Right lobe of liver (tissue), 4 donors: ENCODE data around the gene DYRK1A.

Experiments
- POLR2A ChIP-seq: fragments of 450-650 bp; IDR thresholded peaks from one replicate; pipeline ENCODE4 v1.6.1; 2017; ENCODE audit warnings: antibody characterized with exemption, mild to moderate bottlenecking
- TF ChIP-seq, protein P1 (sequence below), 4 donors: fragments of 200-600 bp in 3 of 4; fragments of 450-650 bp in 1 of 4; IDR thresholded peaks; one replicate each; pipeline versions ENCODE4 v1.5.1 to v1.8.0; 2016 to 2022; ENCODE audit warnings: antibody characterized with exemption in 4 of 4, mild to moderate bottlenecking in 2 of 4
- donor health status: DM: no; HTN: no; CAD: no.
- donor health status: DM: no; HTN: no; CAD: no.
- donor health status: DM: no; HTN: yes; CAD: no.

DNA sequence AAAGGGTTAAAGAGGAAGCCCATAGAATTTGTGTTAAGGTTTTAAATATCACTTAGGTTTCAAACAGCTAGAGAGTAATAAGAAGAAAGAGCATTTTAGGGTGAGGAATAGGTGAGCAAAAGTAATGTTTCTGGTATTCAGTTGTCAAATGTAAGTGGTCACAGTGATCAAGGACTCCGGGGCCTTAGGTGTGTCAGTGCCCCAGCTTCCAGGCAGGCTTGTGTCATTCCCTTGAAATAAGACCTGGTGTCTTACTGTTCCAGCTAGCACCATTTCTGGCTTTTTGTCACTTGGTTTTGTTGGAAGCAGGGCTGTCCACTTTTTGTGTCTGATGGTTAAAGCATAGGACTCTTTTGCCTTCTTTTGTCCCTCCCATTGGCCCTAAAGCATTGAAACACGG, 69.6 kb downstream of the DYRK1A start:
- TF ChIP-seq POLR2A = no peak
- TF ChIP-seq, protein P1, sequence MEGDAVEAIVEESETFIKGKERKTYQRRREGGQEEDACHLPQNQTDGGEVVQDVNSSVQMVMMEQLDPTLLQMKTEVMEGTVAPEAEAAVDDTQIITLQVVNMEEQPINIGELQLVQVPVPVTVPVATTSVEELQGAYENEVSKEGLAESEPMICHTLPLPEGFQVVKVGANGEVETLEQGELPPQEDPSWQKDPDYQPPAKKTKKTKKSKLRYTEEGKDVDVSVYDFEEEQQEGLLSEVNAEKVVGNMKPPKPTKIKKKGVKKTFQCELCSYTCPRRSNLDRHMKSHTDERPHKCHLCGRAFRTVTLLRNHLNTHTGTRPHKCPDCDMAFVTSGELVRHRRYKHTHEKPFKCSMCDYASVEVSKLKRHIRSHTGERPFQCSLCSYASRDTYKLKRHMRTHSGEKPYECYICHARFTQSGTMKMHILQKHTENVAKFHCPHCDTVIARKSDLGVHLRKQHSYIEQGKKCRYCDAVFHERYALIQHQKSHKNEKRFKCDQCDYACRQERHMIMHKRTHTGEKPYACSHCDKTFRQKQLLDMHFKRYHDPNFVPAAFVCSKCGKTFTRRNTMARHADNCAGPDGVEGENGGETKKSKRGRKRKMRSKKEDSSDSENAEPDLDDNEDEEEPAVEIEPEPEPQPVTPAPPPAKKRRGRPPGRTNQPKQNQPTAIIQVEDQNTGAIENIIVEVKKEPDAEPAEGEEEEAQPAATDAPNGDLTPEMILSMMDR (IDR thresholded peaks at IDR 0.05) = no peak
